SH-SY5Y (cell line): ENCODE results near the gene MED13L.

Experiments
- GATA2 ChIP-seq: IDR thresholded peaks from 2 replicates; pipeline ENCODE4 v1.6.1; 2011; ENCODE audit warnings: mild to moderate bottlenecking, low read depth, low read length
- GATA3 ChIP-seq: IDR thresholded peaks from 2 replicates; pipeline ENCODE4 v1.6.1; 2011; ENCODE audit warnings: low read depth, mild to moderate bottlenecking, low read length, moderate library complexity

DNA sequence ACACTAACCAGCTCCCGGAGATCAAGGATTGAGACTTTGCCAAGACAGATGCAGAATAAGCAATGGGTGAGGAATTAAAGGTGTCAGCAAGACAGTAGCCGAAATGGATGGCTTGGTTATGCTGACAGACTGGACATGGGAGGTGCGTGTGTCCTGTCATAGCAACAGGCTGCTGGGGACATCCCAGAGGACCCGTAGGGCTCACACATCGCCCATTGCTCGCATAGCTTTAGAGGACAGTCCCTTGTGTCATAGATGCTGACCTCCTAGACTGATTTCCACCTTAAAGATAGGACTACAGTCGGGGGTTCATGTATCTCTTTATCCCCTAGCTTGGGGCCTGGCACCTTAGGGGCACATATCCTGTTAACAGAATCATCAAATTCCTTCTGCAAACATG, 324.5 kb downstream of the MED13L start:
- TF ChIP-seq GATA2 (no peak), GATA3 (no peak)
